ENCODE results near the gene TMEM89.

- TF ChIP-seq, protein P1, sequence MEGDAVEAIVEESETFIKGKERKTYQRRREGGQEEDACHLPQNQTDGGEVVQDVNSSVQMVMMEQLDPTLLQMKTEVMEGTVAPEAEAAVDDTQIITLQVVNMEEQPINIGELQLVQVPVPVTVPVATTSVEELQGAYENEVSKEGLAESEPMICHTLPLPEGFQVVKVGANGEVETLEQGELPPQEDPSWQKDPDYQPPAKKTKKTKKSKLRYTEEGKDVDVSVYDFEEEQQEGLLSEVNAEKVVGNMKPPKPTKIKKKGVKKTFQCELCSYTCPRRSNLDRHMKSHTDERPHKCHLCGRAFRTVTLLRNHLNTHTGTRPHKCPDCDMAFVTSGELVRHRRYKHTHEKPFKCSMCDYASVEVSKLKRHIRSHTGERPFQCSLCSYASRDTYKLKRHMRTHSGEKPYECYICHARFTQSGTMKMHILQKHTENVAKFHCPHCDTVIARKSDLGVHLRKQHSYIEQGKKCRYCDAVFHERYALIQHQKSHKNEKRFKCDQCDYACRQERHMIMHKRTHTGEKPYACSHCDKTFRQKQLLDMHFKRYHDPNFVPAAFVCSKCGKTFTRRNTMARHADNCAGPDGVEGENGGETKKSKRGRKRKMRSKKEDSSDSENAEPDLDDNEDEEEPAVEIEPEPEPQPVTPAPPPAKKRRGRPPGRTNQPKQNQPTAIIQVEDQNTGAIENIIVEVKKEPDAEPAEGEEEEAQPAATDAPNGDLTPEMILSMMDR (IDR thresholded peaks at IDR 0.05), result no peak
- no peak for TF ChIP-seq POLR2A (IDR thresholded peaks at IDR 0.05)
These were observed 43.4 kb upstream of the TMEM89 start for GRCh38 chr3:48664929-48665328.

Measured in thyroid gland (tissue), 4 donors.